OCI-LY7 (cell line): Measurements from ENCODE around the gene IBTK.

ENCODE experiments used
- CTCF ChIP-seq: fragments of 200-600 bp; sonication (generic); conservative IDR thresholded peaks from 2 replicates; pipeline ENCODE4 v1.5.1; 2014; ENCODE audit warnings: mild to moderate bottlenecking, antibody characterized with exemption, low read length, moderate library complexity, mixed read lengths
- EZH2phosphoT487 ChIP-seq: fragments of 200-600 bp; sonication (generic); IDR thresholded peaks from 2 replicates; pipeline ENCODE4 v1.6.1; 2018; ENCODE audit warnings: low read depth, borderline replicate concordance, mild to moderate bottlenecking, mixed run types, antibody characterized with exemption, low read length, moderate library complexity, mixed read lengths

GRCh38 chr6:82220167-82220566 is 27.4 kb downstream of the IBTK start:
- TF ChIP-seq CTCF (no peak), EZH2phosphoT487 (no peak)
